ENCODE data around the gene ZSWIM5. TPM values are rescaled to one million over a fixed set of nuclear protein-coding genes. Genes with fewer than 3 reads are reported as not detected.
"Not testable (repeated sequence)": the region's sequence is repeated elsewhere in the genome, so short reads cannot be mapped to it uniquely, and the experiment has no call there.

The ZSWIM5 gene
- total RNA-seq, 1 experiment from 2014 or later, result 0.56 TPM

- H3K27me3 ChIP-seq, result no peaks in the 10 kb centered on the region
- H3K36me3 ChIP-seq, result no peaks in the 10 kb centered on the region
These were observed 88.6 kb downstream of the ZSWIM5 start for GRCh38 chr1:45117766-45118165.

GRCh38 chr1:45116820-45117219 lies 89.6 kb downstream of the ZSWIM5 start:
- Histone ChIP-seq H3K27me3 (no peaks in the 10 kb centered on the region), H3K9me3 (no peaks in the 10 kb centered on the region), H3K36me3 (no peaks in the 10 kb centered on the region), H3K4me3 (no peak overlapping the region)
- DNase-seq, result no peak

More at GRCh38 chr1:45117766-45118165, 88.6 kb downstream of the ZSWIM5 start:
- Histone ChIP-seq H3K9me3 (no peaks in the 10 kb centered on the region), H3K4me3 (no peak overlapping the region)
- no peak for DNase-seq

GRCh38 chr1:45116340-45116739 lies 90.1 kb downstream of the ZSWIM5 start:
- Histone ChIP-seq H3K27me3 (no peaks in the 10 kb centered on the region), H3K4me3 (no peak overlapping the region), H3K9me3 (no peaks in the 10 kb centered on the region), H3K36me3 (no peaks in the 10 kb centered on the region)
- DNase-seq, result no peak

- not testable (repeated sequence) for H3K9me3 ChIP-seq, H3K27me3 ChIP-seq, H3K36me3 ChIP-seq, DNase-seq, H3K4me3 ChIP-seq
These were observed 91.2 kb downstream of the ZSWIM5 start for GRCh38 chr1:45115198-45115597.

GRCh38 chr1:45112661-45113060 lies 93.7 kb downstream of the ZSWIM5 start:
- Histone ChIP-seq H3K27me3 (no peaks in the 10 kb centered on the region), H3K36me3 (no peaks in the 10 kb centered on the region), H3K9me3 (no peaks in the 10 kb centered on the region), H3K4me3 (no peak overlapping the region)
- DNase-seq, result no peak

GRCh38 chr1:45111239-45111638 lies 95.2 kb downstream of the ZSWIM5 start:
- H3K4me3 ChIP-seq, result no peak overlapping the region
- H3K36me3 ChIP-seq, result no peaks in the 10 kb centered on the region
- no peak for DNase-seq
- H3K27me3 ChIP-seq, result no peaks in the 10 kb centered on the region
- H3K9me3 ChIP-seq, result no peaks in the 10 kb centered on the region

- H3K27me3 ChIP-seq, result no peaks in the 10 kb centered on the region
- H3K9me3 ChIP-seq, result no peaks in the 10 kb centered on the region
- no peak for DNase-seq
- H3K36me3 ChIP-seq, result no peaks in the 10 kb centered on the region
- H3K4me3 ChIP-seq, result no peak overlapping the region
These were observed 98.6 kb downstream of the ZSWIM5 start for GRCh38 chr1:45107782-45108181.

- DNase-seq, H3K4me3 ChIP-seq, H3K27me3 ChIP-seq, H3K36me3 ChIP-seq, H3K9me3 ChIP-seq: not testable (repeated sequence)
These were observed 99.5 kb downstream of the ZSWIM5 start for GRCh38 chr1:45106864-45107263.

- not testable (repeated sequence) for H3K36me3 ChIP-seq, H3K4me3 ChIP-seq, H3K27me3 ChIP-seq, H3K9me3 ChIP-seq, DNase-seq
These were observed 100.3 kb downstream of the ZSWIM5 start for GRCh38 chr1:45106156-45106545.

- H3K36me3 ChIP-seq, H3K4me3 ChIP-seq, H3K9me3 ChIP-seq, DNase-seq, H3K27me3 ChIP-seq: not testable (repeated sequence)
These were observed 100.8 kb downstream of the ZSWIM5 start for GRCh38 chr1:45105486-45106155.

GRCh38 chr1:45103534-45103933 lies 102.9 kb downstream of the ZSWIM5 start:
- Histone ChIP-seq H3K4me3 (no peak overlapping the region), H3K9me3 (no peaks in the 10 kb centered on the region), H3K27me3 (no peaks in the 10 kb centered on the region), H3K36me3 (no peaks in the 10 kb centered on the region)
- no peak for DNase-seq

GRCh38 chr1:45101947-45102346 lies 104.5 kb downstream of the ZSWIM5 start:
- H3K4me3 ChIP-seq, result no peak overlapping the region
- H3K36me3 ChIP-seq, result no peaks in the 10 kb centered on the region
- DNase-seq, result no peak
- no peaks in the 10 kb centered on the region for H3K9me3 ChIP-seq
- no peaks in the 10 kb centered on the region for H3K27me3 ChIP-seq

GRCh38 chr1:45101528-45101927 lies 104.9 kb downstream of the ZSWIM5 start:
- not testable (repeated sequence) for H3K36me3 ChIP-seq, DNase-seq, H3K4me3 ChIP-seq

GRCh38 chr1:45097944-45098343 lies 108.5 kb downstream of the ZSWIM5 start:
- H3K36me3 ChIP-seq, result no peaks in the 10 kb centered on the region
- no peaks in the 10 kb centered on the region for H3K27me3 ChIP-seq
- H3K9me3 ChIP-seq, result no peaks in the 10 kb centered on the region
- no peak overlapping the region for H3K4me3 ChIP-seq
- no peak for DNase-seq

More at GRCh38 chr1:45101528-45101927, 104.9 kb downstream of the ZSWIM5 start:
- not testable (repeated sequence) for H3K27me3 ChIP-seq, H3K9me3 ChIP-seq

GRCh38 chr1:45097079-45097478 lies 109.3 kb downstream of the ZSWIM5 start:
- no peaks in the 10 kb centered on the region for H3K9me3 ChIP-seq
- no peak overlapping the region for H3K4me3 ChIP-seq
- no peaks in the 10 kb centered on the region for H3K36me3 ChIP-seq
- no peaks in the 10 kb centered on the region for H3K27me3 ChIP-seq
- no peak for DNase-seq

- H3K4me3 ChIP-seq, result no peak overlapping the region
- H3K9me3 ChIP-seq, result no peaks in the 10 kb centered on the region
- H3K36me3 ChIP-seq, result no peaks in the 10 kb centered on the region
- H3K27me3 ChIP-seq, result no peaks in the 10 kb centered on the region
- DNase-seq, result no peak
These were observed 111.0 kb downstream of the ZSWIM5 start for GRCh38 chr1:45095450-45095849.

- not testable (repeated sequence) for H3K27me3 ChIP-seq, DNase-seq, H3K4me3 ChIP-seq, H3K9me3 ChIP-seq, H3K36me3 ChIP-seq
These were observed 112.0 kb downstream of the ZSWIM5 start for GRCh38 chr1:45094371-45094770.

GRCh38 chr1:45093334-45093733 lies 113.1 kb downstream of the ZSWIM5 start:
- Histone ChIP-seq H3K27me3 (no peaks in the 10 kb centered on the region), H3K9me3 (no peaks in the 10 kb centered on the region), H3K4me3 (no peak overlapping the region), H3K36me3 (no peaks in the 10 kb centered on the region)
- DNase-seq, result no peak

GRCh38 chr1:45089711-45090110 lies 116.7 kb downstream of the ZSWIM5 start:
- Histone ChIP-seq H3K9me3 (no peaks in the 10 kb centered on the region), H3K27me3 (no peaks in the 10 kb centered on the region), H3K4me3 (no peak overlapping the region), H3K36me3 (no peaks in the 10 kb centered on the region)
- DNase-seq, result no peak

Data from MG63 (cell line).